Small intestine (tissue), 7 donors: Measurements from ENCODE around the gene PPP1R1A. TPM values are rescaled to one million over a fixed set of nuclear protein-coding genes. Genes with fewer than 3 reads are reported as not detected.
A peak's percentile ranks its signal among the peaks of the same experiment; 100 is the strongest.

ENCODE experiments used
- DNase-seq, 2 donors: peaks; one replicate each; pipeline versions ENCODE4 v3.0.0 to v3.0.0-alpha.2; 2013
- FAIRE-seq: peaks from 2 replicates; lab custom pipeline; 2012; peaks lifted over from hg19 to GRCh38; lab: Jason Lieb, UNC
- H3K27ac ChIP-seq, 3 donors: one replicate each; pipeline ENCODE4 v1.5.1; 2013; ENCODE audit warnings: low read length in 2 of 3, mild to moderate bottlenecking in 2 of 3, control low read depth in 1 of 3, inconsistent platforms in 1 of 3, low read depth in 1 of 3, moderate library complexity in 1 of 3
- H3K27me3 ChIP-seq, 3 donors: one replicate each; pipeline ENCODE4 v1.6.1; 2013; ENCODE audit warnings: low read length in 3 of 3, inconsistent platforms in 1 of 3; ENCODE audit not compliant: control insufficient read depth in 3 of 3, insufficient read depth in 3 of 3
- H3K36me3 ChIP-seq, 3 donors: one replicate each; pipeline ENCODE4 v1.6.1; 2013; ENCODE audit warnings: low read length in 3 of 3, inconsistent platforms in 1 of 3, low read depth in 1 of 3, mild to moderate bottlenecking in 1 of 3, moderate library complexity in 1 of 3; ENCODE audit not compliant: control insufficient read depth in 3 of 3, insufficient read depth in 2 of 3
- H3K4me1 ChIP-seq, 3 donors: one replicate each; pipeline ENCODE4 v1.6.1; 2013; ENCODE audit warnings: low read length in 2 of 3, inconsistent platforms in 1 of 3, low read depth in 1 of 3, mild to moderate bottlenecking in 1 of 3, moderate library complexity in 1 of 3; ENCODE audit not compliant: control insufficient read depth in 3 of 3, insufficient read depth in 2 of 3
- H3K4me3 ChIP-seq, 3 donors: one replicate each; pipeline ENCODE4 v1.5.1; 2013; ENCODE audit warnings: low read length in 3 of 3, control low read depth in 1 of 3, inconsistent platforms in 1 of 3, low read depth in 1 of 3, mild to moderate bottlenecking in 1 of 3, moderate library complexity in 1 of 3
- H3K9me3 ChIP-seq, 2 donors: one replicate each; pipeline ENCODE4 v1.6.1; 2013; ENCODE audit warnings: low read depth in 1 of 2, low read length in 1 of 2; ENCODE audit not compliant: control insufficient read depth in 2 of 2, insufficient read depth in 1 of 2
- WGBS, 3 donors: extraction: QIAGEN DNeasy Blood & Tissue Kit; methylation state at CpG; one replicate each; pipeline ENCODE4 v1.1.7; 2013; 5-methylcytosine and 5-hydroxymethylcytosine counted together
- polyA plus RNA-seq, 4 donors: library from polyadenylated mRNA; stranded (reverse) in 3 of 4; unstranded in 1 of 4; fragments of 200-250 nt in 3 of 4; fragments of 120-200 nt in 1 of 4; gene quantifications; one replicate each; pipeline versions ENCODE4 v1.2.1 to v1.2.3, GENCODE V29; 2013
- donor health status: healthy with polysubstance abuse.
- donor health status: control.
- donor health status: control.
- donor health status: Bipolar disorder and iron deficiency.
- donor health status: healthy.

The PPP1R1A gene
- polyA plus RNA-seq, 4 donors: 3.0 to 15.8 (median 6.0) TPM

DNA sequence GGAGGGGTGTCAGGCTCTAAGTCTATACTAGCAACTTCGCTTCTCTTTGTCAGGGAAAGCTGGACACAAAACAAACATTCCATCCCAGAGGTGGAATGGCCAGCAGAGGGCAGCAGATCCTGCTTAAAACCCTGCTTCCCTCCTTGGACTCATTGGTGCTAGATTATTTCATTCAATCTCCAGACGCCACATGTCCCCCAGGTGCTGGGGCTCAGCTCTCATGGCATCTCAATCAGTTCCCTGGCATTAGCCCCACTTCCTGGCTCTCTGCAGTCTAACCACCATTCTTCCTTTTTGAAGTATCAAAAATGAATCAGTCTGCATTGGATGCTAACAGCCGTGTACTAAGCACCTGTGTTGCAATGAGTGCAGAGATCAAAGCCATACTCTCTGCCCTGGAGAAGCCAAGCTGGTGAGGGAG is 8.1 kb upstream of the PPP1R1A start:
- no peak overlapping the region for H3K4me3 ChIP-seq
- WGBS, 3 donors: 6 to 18% (median 11%) methylated on average over 3 of the region's 3 CpGs
- DNase-seq (peak; percentile 66 to 83), FAIRE-seq (no peak)
- H3K4me1 ChIP-seq: peaks cover 0 to 9% (median 0%) of the 10 kb centered on the region in 3 donors
- H3K9me3 ChIP-seq: no peaks in the 10 kb centered on the region
- H3K27me3 ChIP-seq: no peaks in the 10 kb centered on the region
- H3K36me3 ChIP-seq: no peaks in the 10 kb centered on the region
- no peak overlapping the region for H3K27ac ChIP-seq

DNA sequence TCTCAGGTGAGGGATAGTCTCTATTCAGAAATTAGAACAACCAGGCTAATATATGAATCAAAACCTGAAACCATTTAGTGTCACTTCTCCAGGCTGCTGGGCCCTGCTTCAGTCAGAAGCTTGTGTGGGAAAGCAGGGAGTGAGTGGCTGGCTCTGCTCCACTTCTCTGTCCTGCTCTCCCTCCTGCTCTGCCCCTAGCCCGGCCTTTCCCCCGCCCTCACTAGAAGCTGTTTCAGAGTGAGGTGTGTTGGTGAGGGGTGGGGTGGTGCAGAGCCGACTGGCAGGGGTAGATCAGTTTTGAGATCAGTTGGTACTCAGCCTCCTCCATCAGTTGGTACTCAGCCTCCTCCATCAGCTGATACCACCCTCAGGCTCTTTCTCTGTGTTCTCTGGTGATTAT is 7.0 kb upstream of the PPP1R1A start:
- WGBS, 3 donors: 61 to 88% (median 66%) methylated on average over 3 of the region's 3 CpGs
- no peak for FAIRE-seq

DNA sequence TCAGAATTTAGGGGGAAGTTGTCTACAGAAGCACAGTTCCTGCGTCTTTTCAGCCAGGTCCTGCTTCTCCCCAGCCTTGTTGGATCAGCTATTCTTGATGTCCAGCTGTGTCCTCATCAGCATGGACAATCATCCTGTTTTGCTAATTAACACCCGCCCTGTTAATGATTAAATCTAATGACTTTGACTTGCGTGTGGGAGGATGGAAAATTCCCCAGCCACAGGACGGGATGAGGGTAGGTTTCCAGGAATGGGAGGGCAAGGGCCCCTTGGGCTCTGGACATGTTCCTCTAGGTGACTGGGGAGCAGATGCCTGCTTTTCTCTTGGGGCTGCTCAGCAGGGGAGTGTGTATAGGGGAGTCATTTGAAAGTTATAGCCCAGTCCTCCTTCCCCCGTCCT is 5.3 kb upstream of the PPP1R1A start:
- H3K27me3 ChIP-seq: peaks cover 0 to 4% (median 0%) of the 10 kb centered on the region in 3 donors
- DNase-seq (peak in 1 of 2 donors; percentile 40), FAIRE-seq (no peak)
- no peaks in the 10 kb centered on the region for H3K9me3 ChIP-seq
- peaks cover 0 to 17% (median 0%) of the 10 kb centered on the region in 3 donors for H3K4me1 ChIP-seq
- WGBS, 3 donors: 32 to 56% (median 36%) methylated on average over 5 of the region's 5 CpGs
- H3K36me3 ChIP-seq: no peaks in the 10 kb centered on the region
- no peak overlapping the region for H3K27ac ChIP-seq
- H3K4me3 ChIP-seq: no peak overlapping the region

More for the DNA sequence above, 7.0 kb upstream of the PPP1R1A start:
- Histone ChIP-seq H3K9me3 (no peaks in the 10 kb centered on the region), H3K4me1 (peaks cover 0 to 12% (median 0%) of the 10 kb centered on the region in 3 donors), H3K27me3 (no peaks in the 10 kb centered on the region), H3K27ac (no peak overlapping the region), H3K36me3 (no peaks in the 10 kb centered on the region), H3K4me3 (no peak overlapping the region)
- no peak for DNase-seq

DNA sequence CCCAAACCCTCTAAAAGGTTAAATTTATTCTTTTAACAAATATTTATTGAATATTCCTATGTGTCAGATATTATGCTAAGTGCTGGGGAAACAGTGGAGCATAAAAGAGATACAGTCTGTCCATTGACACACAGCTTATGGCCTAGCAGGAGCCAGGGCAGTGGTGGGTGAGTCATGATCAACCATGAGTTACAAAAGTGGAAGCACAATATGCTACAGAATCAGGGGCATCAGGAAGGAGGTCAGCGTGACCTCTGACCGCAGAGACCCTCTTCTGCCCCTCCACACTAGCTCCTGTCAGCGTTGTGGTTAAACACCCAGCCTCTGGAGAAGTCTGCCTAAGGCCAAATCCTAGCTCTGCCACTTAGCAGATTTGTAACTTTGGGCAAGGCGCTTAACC is 4.7 kb upstream of the PPP1R1A start:
- Histone ChIP-seq H3K4me1 (peaks cover 0 to 18% (median 0%) of the 10 kb centered on the region in 3 donors), H3K27me3 (peaks cover 0 to 4% (median 0%) of the 10 kb centered on the region in 3 donors), H3K9me3 (no peaks in the 10 kb centered on the region), H3K4me3 (no peak overlapping the region), H3K27ac (no peak overlapping the region), H3K36me3 (no peaks in the 10 kb centered on the region)
- no peak for FAIRE-seq
- DNase-seq: peak in 1 of 2 donors; percentile 35
- WGBS, 3 donors: 76 to 82% (median 79%) methylated on average over 4 of the region's 4 CpGs

GRCh38 chr12:54592316-54592715 is 3.9 kb upstream of the PPP1R1A start:
- H3K4me1 ChIP-seq: peaks cover 0 to 26% (median 0%) of the 10 kb centered on the region in 3 donors
- H3K27ac ChIP-seq: no peak overlapping the region
- H3K9me3 ChIP-seq: no peaks in the 10 kb centered on the region
- H3K36me3 ChIP-seq: no peaks in the 10 kb centered on the region
- peaks cover 0 to 7% (median 4%) of the 10 kb centered on the region in 3 donors for H3K27me3 ChIP-seq
- 74 to 82% (median 77%) methylated on average over 2 of the region's 2 CpGs for WGBS, 3 donors
- DNase-seq (no peak), FAIRE-seq (no peak)
- H3K4me3 ChIP-seq: no peak overlapping the region

DNA sequence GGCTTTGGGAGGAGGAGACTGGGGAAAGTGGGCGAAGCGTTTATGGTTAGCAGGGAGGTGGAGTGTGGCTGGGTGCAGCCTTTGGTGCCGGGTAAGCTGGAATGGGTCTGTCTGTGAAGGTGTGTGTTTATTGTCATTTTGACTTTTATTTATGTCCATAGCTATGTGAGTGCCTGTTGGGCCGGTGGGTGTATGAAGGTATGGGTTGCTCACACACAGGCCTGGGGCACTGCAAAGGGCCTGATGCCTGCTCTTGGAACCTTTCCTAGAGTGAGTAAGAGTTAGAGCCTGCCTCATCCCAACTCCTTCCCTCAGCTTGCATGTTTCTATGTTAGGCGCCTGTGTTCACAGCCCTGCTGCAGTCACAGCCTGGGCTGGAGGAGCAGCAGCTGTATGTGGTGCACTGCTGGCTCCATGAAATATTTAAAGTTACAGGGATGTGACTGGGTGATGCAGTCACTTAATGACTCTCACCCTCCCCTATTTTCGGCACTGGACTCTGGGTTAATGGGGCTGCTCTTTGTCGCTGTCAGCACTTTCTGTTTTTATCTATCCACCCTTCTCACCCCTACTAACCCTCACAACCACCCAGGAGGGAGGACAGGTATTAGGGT is 2.6 kb upstream of the PPP1R1A start:
- no peak for DNase-seq
- 36 to 50% (median 43%) methylated on average over 6 to 7 of the region's 7 CpGs for WGBS, 3 donors

GRCh38 chr12:54589964-54590363 is 1.5 kb upstream of the PPP1R1A start:
- Histone ChIP-seq H3K4me1 (peaks cover 0 to 26% (median 0%) of the 10 kb centered on the region in 3 donors), H3K9me3 (no peaks in the 10 kb centered on the region), H3K4me3 (no peak overlapping the region), H3K27ac (no peak overlapping the region), H3K27me3 (peaks cover 0 to 13% (median 4%) of the 10 kb centered on the region in 3 donors), H3K36me3 (no peaks in the 10 kb centered on the region)
- no peak for FAIRE-seq
- 76 to 84% (median 83%) methylated on average over 5 of the region's 5 CpGs for WGBS, 3 donors
- no peak for DNase-seq

More for the DNA sequence above, 2.6 kb upstream of the PPP1R1A start:
- no peak for FAIRE-seq
- Histone ChIP-seq H3K27ac (no peak overlapping the region), H3K4me1 (peaks cover 0 to 26% (median 0%) of the 10 kb centered on the region in 3 donors), H3K27me3 (peaks cover 0 to 10% (median 4%) of the 10 kb centered on the region in 3 donors), H3K4me3 (no peak overlapping the region), H3K36me3 (no peaks in the 10 kb centered on the region), H3K9me3 (no peaks in the 10 kb centered on the region)

DNA sequence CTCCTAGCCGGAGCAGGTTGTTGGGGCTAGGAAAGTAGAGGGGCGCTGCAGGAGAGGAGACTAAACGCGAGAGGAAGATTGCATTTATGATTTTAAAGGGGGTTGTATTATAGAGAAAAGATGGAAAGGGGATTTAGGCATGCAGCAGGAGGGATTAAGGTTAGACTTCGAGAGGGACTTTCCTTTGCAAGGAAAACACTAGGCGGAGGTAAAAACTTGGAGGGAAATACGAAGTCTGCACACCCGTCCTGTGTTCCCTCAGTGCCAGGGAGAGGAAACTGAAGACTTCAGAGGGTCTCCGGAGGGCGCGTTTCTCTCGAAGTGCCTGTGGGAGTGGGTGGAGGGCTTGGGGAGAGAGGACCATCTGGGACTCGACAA is 420 bp upstream of the PPP1R1A start:
- 24 to 32% (median 26%) methylated on average over 13 of the region's 13 CpGs for WGBS, 3 donors

More for the DNA sequence above, 420 bp upstream of the PPP1R1A start:
- Histone ChIP-seq H3K4me1 (peaks cover 0 to 22% (median 0%) of the 10 kb centered on the region in 3 donors), H3K36me3 (peaks cover 0 to 3% (median 0%) of the 10 kb centered on the region in 3 donors), H3K27me3 (peaks cover 0 to 13% (median 4%) of the 10 kb centered on the region in 3 donors), H3K27ac (no peak overlapping the region), H3K4me3 (peak overlapping the region in 2 of 3 donors; percentile 44 to 52), H3K9me3 (no peaks in the 10 kb centered on the region)
- FAIRE-seq (no peak), DNase-seq (no peak)
